DND-41 (cell line): ENCODE data around the gene EIF2B4.

Source experiments
- ATAC-seq: fragments of 200-7000 bp; cut with Tn5 transposase; 3 replicates; pipeline ENCODE4 v1.9.1; 2021; ENCODE audit warnings: low read depth; ENCODE audit not compliant: insufficient read depth
- DNase-seq: peaks from one replicate; pipeline ENCODE4 v3.0.0-alpha.2; 2020
- H2AFZ ChIP-seq: 2 replicates; pipeline ENCODE4 v1.6.0; 2012; ENCODE audit warnings: low read depth, low read length
- H3K27ac ChIP-seq: 2 replicates; pipeline ENCODE4 v1.5.1; 2012; ENCODE audit warnings: low read length, inconsistent platforms
- H3K27me3 ChIP-seq: fragments of 200-600 bp; sonication (generic); 2 replicates; pipeline ENCODE4 v1.6.0; 2012; ENCODE audit warnings: low read length, mild to moderate bottlenecking, inconsistent platforms; ENCODE audit not compliant: insufficient read depth, poor library complexity
- H3K36me3 ChIP-seq: 2 replicates; pipeline ENCODE4 v1.5.1; 2012; ENCODE audit warnings: low read length, inconsistent platforms; ENCODE audit not compliant: insufficient read depth
- H3K4me1 ChIP-seq: 2 replicates; pipeline ENCODE4 v1.5.1; 2012; ENCODE audit warnings: mild to moderate bottlenecking, low read length; ENCODE audit not compliant: insufficient read depth
- H3K4me2 ChIP-seq: 2 replicates; pipeline ENCODE4 v1.6.0; 2012; ENCODE audit warnings: mild to moderate bottlenecking, moderate library complexity, low read length, inconsistent platforms; ENCODE audit not compliant: insufficient read depth
- H3K4me3 ChIP-seq, 2 experiments: fragments of 200-600 bp in 1 of 2; shearing (Covaris generic) in 1 of 2; 2 replicates each; pipeline ENCODE4 v1.5.1; 2012 to 2016; ENCODE audit warnings: inconsistent platforms in 2 of 2, low read length in 2 of 2, mild to moderate bottlenecking in 2 of 2, low read depth in 1 of 2, moderate library complexity in 1 of 2
- H3K79me2 ChIP-seq: 2 replicates; pipeline ENCODE4 v1.6.0; 2012; ENCODE audit warnings: low read length, inconsistent platforms; ENCODE audit not compliant: insufficient read depth
- H3K9ac ChIP-seq: 2 replicates; pipeline ENCODE4 v1.6.0; 2012; ENCODE audit warnings: low read depth, mild to moderate bottlenecking, inconsistent platforms, low read length, moderate library complexity
- H3K9me3 ChIP-seq: 2 replicates; pipeline ENCODE4 v1.5.1; 2012; ENCODE audit warnings: low read length, moderate library complexity, mild to moderate bottlenecking, inconsistent platforms; ENCODE audit not compliant: insufficient read depth, severe bottlenecking
- H4K20me1 ChIP-seq: 2 replicates; pipeline ENCODE4 v1.6.0; 2012; ENCODE audit warnings: low read length; ENCODE audit not compliant: insufficient read depth
- EZH2 ChIP-seq: IDR thresholded peaks from 3 replicates; pipeline ENCODE4 v1.6.1; 2012; ENCODE audit warnings: borderline replicate concordance, low read depth, mild to moderate bottlenecking, moderate library complexity, low read length, inconsistent platforms; ENCODE audit not compliant: severe bottlenecking
- TF ChIP-seq, protein P1 (sequence below): IDR thresholded peaks from 2 replicates; pipeline ENCODE4 v1.5.1; 2012; ENCODE audit warnings: borderline replicate concordance, low read length, moderate library complexity, mild to moderate bottlenecking; ENCODE audit not compliant: poor library complexity, severe bottlenecking; ENCODE audit errors: extremely low read depth

Gene EIF2B4

DNA sequence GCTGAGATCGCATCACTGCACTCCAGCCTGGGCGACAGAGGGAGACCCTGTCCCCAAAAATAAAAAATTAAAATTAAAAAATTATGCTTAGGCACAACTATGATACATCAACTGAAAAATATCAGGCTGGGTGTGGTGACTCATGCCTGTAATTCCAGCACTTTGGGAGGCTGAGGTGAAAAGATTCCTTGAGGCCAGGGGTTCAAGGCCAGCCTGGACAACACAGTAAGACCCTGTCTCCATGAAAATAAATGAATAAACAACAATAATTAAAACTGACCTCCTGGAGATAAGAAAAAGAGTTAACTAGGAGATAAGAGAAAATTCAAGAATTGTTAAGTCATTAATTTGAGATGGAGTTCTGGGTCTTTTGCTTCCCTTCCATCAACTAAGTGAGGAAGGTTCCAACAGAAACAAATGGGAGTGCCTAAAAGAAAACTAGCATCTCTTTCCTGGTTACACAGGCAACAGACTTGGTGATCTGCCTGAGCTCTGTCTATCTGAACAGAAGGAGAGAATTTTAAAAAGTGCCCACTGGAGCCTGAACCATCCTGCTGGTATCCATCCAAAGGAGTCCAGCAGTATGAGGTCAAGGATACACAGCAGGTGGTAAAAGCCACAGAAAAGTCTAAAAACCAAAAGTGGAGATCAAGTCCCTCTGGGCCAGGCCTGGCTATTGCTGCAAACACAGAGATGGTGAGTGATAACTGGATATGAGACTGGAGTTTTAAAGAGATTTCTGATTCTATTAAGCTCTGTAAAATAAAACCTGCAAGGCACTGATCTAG, 30.4 kb upstream of the EIF2B4 start:
- H3K9ac ChIP-seq = no peak overlapping the region
- peaks cover 100% of the 10 kb centered on the region for H3K79me2 ChIP-seq
- H3K4me1 ChIP-seq = 0 out of 2 replicates have a peak, but pooled peaks cover 4% of the 10 kb centered on the region
- ATAC-seq (no peak), DNase-seq (no peak)
- no peak overlapping the region for H3K27ac ChIP-seq
- H3K4me2 ChIP-seq = no peak overlapping the region
- peaks cover 78% of the 10 kb centered on the region for H4K20me1 ChIP-seq
- no peak overlapping the region for H2AFZ ChIP-seq
- peaks cover 21% of the 10 kb centered on the region for H3K36me3 ChIP-seq
- no peak overlapping the region for H3K4me3 ChIP-seq
- TF ChIP-seq, protein P1, sequence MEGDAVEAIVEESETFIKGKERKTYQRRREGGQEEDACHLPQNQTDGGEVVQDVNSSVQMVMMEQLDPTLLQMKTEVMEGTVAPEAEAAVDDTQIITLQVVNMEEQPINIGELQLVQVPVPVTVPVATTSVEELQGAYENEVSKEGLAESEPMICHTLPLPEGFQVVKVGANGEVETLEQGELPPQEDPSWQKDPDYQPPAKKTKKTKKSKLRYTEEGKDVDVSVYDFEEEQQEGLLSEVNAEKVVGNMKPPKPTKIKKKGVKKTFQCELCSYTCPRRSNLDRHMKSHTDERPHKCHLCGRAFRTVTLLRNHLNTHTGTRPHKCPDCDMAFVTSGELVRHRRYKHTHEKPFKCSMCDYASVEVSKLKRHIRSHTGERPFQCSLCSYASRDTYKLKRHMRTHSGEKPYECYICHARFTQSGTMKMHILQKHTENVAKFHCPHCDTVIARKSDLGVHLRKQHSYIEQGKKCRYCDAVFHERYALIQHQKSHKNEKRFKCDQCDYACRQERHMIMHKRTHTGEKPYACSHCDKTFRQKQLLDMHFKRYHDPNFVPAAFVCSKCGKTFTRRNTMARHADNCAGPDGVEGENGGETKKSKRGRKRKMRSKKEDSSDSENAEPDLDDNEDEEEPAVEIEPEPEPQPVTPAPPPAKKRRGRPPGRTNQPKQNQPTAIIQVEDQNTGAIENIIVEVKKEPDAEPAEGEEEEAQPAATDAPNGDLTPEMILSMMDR = no peak
- no peak for TF ChIP-seq EZH2
- no peaks in the 10 kb centered on the region for H3K27me3 ChIP-seq
- H3K9me3 ChIP-seq = no peaks in the 10 kb centered on the region

DNA sequence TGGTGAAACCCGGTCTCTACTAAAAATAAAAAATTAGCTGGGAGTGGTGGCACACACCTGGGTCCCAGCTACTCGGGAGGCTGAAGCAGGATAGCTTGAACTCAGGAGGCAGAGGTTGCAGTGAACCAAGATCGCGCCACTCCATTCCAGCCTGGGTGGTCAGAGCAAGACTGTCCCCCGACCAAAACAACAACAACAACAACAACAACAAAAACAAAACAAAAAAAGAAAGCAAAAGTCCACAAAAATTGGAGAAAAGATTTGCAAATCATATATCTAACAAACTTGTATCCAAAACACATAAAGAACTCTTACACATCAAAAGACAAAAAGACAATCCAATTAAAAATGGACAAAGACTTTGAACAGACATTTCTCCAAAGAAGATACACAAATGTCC, 28.8 kb upstream of the EIF2B4 start:
- TF ChIP-seq, protein P1 = no peak
- no peak for TF ChIP-seq EZH2
- Histone ChIP-seq H3K79me2 (peaks cover 100% of the 10 kb centered on the region), H3K36me3 (peaks cover 20% of the 10 kb centered on the region)

DNA sequence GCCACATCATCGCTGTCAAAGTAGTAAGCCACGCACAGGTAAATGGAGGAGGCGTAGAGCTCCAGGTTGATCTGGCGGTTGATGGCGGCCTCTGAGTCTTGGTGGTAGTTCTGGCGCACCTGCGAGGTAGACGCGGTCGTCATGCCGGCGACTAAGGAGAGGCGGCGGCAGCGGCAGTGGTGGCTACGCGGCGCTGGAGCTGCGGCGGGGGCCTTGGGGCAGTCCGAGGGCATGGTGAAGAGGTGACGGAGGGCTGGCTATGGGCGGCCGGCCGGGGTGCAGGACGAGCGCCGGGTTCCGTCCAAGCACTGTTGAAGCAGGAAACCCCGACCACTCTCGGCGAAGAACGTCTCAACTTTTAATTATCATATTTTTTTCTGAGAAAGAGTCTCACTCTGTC, 23.1 kb upstream of the EIF2B4 start:
- Histone ChIP-seq H3K4me3 (no peak overlapping the region), H3K27me3 (no peaks in the 10 kb centered on the region), H3K27ac (no peak overlapping the region), H3K9ac (no peak overlapping the region), H3K36me3 (peaks cover 27% of the 10 kb centered on the region), H3K4me1 (no peaks in the 10 kb centered on the region), H3K9me3 (no peaks in the 10 kb centered on the region), H3K4me2 (no peak overlapping the region), H3K79me2 (peaks cover 99% of the 10 kb centered on the region), H4K20me1 (peaks cover 75% of the 10 kb centered on the region), H2AFZ (no peak overlapping the region)
- no peak for TF ChIP-seq EZH2
- DNase-seq (no peak), ATAC-seq (no peak)

More for the DNA sequence above, 28.8 kb upstream of the EIF2B4 start:
- no peak overlapping the region for H3K4me2 ChIP-seq
- no peak overlapping the region for H3K4me3 ChIP-seq
- H3K9ac ChIP-seq = no peak overlapping the region
- H3K27me3 ChIP-seq = no peaks in the 10 kb centered on the region
- H3K9me3 ChIP-seq = no peaks in the 10 kb centered on the region
- H3K4me1 ChIP-seq = no peaks in the 10 kb centered on the region
- peaks cover 79% of the 10 kb centered on the region; the same call in 1 of the 2 replicates for H4K20me1 ChIP-seq
- H3K27ac ChIP-seq = no peak overlapping the region
- no peak overlapping the region for H2AFZ ChIP-seq
- no peak for DNase-seq
- ATAC-seq = no peak

DNA sequence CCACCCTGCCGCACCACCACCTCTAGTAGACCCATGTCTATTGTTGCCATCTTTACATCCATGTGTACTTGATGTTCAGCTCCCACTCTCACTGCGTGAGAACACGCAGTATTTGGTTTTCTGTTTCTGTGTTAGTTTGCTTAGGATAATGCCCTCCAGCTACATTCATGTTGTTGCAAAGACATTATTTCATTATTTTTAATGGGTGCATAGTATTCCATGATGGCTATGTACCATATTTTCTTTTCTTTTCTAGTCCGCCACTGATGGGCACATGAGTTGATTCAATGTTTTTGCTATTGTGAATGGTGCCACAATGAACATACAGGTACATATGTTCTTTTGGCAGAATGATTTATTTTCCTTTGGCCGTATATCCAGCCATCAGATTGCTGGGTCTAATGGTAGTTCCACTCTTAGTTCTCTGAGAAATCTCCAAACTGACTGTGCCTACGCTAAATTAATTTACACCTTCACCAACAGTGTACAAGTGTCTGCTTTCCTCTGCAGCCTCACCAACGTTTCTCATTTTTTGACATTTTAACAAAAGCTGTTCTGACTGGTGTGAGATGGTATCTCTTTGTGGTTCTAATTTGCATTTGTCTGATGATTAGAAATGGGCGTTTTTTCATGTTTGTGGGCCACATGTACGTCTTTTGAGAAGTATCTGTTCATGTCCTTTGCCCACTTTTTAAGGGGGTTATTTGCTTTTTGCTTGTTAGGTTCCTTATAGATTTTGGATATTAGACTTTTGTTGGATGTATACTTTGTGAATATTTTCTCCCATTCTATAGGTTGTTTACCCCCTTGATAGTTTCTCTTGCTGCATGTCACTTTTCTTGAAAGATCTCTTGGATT, 20.9 kb upstream of the EIF2B4 start:
- Histone ChIP-seq H3K9ac (no peak overlapping the region), H3K4me1 (no peaks in the 10 kb centered on the region), H3K27me3 (no peaks in the 10 kb centered on the region), H3K27ac (no peak overlapping the region), H3K4me3 (no peak overlapping the region), H3K4me2 (no peak overlapping the region), H3K36me3 (peaks cover 39% of the 10 kb centered on the region), H3K79me2 (peaks cover 91% of the 10 kb centered on the region), H4K20me1 (peaks cover 62% of the 10 kb centered on the region), H3K9me3 (no peaks in the 10 kb centered on the region), H2AFZ (no peak overlapping the region)
- DNase-seq (no peak), ATAC-seq (no peak)
- no peak for TF ChIP-seq EZH2
- TF ChIP-seq, protein P1 = no peak
